T-helper 22 cell (primary cell): Measurements from ENCODE around the gene NPTX2.

Source experiments
- DNase-seq: peaks from one replicate; pipeline ENCODE4 v3.0.0-alpha.2; 2020; ENCODE audit warnings: low read depth

Gene NPTX2

DNA sequence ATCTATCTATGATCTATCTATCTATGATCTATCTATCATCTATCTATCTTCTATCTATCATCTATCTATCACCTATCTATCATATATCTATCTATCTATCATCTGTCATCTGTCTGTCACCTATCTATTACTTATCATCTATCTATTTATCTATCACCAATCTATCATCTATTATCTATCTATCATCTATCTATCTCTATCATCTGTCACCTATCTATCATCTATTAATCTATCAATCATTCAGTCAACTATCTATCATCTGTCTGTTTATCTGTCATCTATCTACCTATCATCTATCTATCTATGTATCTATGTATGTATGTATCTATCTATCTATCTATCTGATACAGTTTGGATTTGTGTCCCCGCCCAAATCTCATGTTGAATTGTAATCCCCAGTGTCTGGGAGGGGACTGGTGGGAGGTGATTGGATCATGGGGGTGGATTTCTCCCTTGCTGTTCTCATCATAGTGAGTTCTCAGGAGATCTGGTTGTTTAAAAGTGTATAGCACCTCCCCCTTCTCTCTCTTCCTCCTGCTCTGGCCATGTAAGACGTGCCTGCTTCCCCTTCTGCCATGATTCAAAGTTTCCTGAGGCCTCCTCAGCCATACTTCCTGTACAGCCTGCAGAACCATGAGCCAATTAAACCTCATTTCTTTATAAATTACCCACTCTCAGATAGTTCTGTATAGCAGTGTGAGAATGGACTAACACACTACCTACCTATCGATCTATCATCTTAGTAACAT, 37.6 kb downstream of the NPTX2 start:
- no peak for DNase-seq

DNA sequence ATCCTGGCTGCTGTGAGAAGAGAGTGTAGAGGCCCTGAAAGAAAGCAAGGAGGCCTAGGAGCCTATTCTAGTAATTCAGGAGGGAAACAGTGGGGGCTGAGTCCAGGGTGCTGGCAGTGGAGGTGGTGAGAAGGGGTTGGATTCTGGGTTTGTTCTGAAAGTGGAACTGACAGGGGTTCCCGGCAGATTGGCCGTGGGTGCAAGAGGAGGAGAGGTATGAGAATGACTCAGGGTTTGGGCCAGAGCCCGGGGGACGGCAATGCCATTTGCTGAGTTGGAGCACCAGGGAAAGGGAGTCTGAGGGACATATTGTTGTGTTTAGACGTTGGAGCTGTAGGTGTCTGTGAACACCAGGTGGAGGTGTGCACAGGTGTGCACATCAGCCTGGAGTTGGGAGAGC, 38.5 kb downstream of the NPTX2 start:
- no peak for DNase-seq

DNA sequence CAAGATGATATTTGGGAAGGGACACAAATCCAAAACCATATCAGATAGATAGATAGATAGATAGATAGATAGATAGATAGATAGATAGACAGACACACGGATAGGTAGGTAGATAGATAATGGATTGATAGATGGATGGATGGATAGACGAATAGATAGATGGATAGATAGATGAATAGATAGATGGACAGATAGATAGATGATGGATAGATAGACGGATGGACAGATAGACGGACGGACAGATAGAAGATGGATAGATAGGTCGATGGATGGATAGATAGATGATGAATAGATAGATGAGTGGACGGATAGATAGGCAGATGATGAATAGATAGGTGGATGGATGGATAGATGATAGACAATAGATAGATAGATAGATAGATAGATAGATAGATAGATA, 39.8 kb downstream of the NPTX2 start:
- DNase-seq: no peak

DNA sequence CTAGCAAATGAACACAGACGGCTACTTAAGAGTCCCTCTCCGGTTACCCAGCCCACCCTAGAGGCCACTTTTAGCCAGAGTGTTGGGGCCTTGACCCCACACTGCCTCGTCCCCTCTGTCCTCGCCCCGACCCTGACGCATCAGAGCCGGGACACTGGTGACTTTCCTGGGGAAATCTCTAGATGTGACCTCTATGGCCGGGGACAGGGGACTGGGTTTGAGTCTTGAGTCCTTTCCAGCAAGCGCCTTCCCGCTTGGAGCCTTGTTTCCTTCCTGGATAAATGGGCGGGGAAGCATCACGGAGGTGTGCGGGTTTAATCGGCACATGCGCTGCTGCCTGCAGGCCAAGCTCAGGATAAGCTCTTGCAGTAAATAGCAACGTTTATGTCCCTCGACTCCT, 40.7 kb downstream of the NPTX2 start:
- no peak for DNase-seq

- no peak for DNase-seq
Observed at GRCh38 chr7:98659756-98660155, 42.7 kb downstream of the NPTX2 start.

GRCh38 chr7:98661607-98662006, 44.5 kb downstream of the NPTX2 start:
- no peak for DNase-seq

- DNase-seq: no peak
Observed at GRCh38 chr7:98662289-98662688, 45.2 kb downstream of the NPTX2 start.

- no peak for DNase-seq
Observed at GRCh38 chr7:98664882-98665281, 47.8 kb downstream of the NPTX2 start.

- DNase-seq: no peak
Observed at GRCh38 chr7:98668255-98668654, 51.2 kb downstream of the NPTX2 start.

DNA sequence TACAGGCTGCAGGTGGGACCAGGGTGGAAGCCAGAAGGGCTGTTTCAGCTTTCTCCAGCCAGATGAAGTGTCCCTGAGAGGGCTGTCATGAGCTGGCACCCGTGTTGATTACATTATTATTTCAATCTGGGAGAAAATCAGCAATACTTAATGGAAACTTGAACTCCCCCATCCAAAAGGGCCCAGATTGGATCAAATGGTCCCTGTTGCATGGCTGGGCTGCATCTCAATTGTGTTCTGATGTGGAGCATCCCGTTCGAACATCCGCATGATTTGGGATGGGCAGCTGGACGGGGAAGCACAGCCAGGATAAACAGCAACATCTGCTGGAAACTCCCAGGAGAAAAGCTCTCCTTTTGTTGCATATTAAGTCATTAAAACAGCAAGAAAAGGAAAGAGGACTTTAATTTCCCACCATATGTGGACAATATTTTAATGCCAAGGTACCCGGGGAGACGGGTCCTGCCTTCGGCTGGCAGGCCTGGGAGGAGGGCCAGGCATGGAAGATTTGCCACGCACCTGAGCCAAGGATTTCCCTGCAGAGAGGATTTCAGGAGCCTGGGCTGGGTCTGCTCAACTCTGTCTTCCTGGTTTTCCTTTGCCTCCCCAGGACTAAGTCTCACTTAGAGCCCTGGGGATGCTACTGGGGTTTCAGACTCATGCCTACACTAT, 52.4 kb downstream of the NPTX2 start:
- DNase-seq: no peak

GRCh38 chr7:98670186-98670585, 53.1 kb downstream of the NPTX2 start:
- no peak for DNase-seq

GRCh38 chr7:98671733-98672331, 54.7 kb downstream of the NPTX2 start:
- no peak for DNase-seq

DNA sequence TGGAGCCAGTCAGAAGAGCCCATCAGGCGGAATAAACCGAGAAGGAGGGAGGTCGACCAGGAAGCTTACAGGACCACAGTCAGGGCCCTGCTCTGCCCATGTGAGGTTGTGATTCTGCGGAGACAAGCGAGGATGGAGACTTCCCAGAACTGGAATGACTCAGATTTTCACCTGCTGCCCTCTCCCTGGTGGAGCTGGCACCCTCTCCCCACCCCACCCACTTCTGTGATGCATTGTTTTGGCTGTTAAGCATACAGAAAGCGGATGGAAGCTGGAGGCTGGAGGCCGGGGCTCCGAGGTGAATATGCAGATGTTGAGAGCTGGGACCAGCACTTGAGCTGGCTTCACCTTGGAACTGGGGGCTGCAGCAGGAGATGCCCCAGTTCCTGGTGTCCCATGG, 57.4 kb downstream of the NPTX2 start:
- no peak for DNase-seq

- no peak for DNase-seq
Observed at GRCh38 chr7:98674881-98675280, 57.8 kb downstream of the NPTX2 start.

GRCh38 chr7:98678215-98678614, 61.1 kb downstream of the NPTX2 start:
- DNase-seq: no peak
